GM23338 (cell line): ENCODE data around the gene COL9A1. TPM values are rescaled to one million over a fixed set of nuclear protein-coding genes. Genes with fewer than 3 reads are reported as not detected.

Experiments used
- ATAC-seq: fragments of 200-7000 bp; cut with Tn5 transposase; 3 replicates; pipeline ENCODE4 v1.9.1; 2020
- DNase-seq: peaks from one replicate; pipeline ENCODE4 v3.0.0-alpha.2; 2015; ENCODE audit warnings: low spot score
- H2AFZ ChIP-seq: fragments of 200-600 bp; sonication (generic); 2 replicates; pipeline ENCODE4 v1.8.0; 2016; ENCODE audit warnings: antibody characterized with exemption, mild to moderate bottlenecking, moderate library complexity
- H3F3A ChIP-seq: fragments of 200-600 bp; sonication (generic); replicated peaks from 2 replicates; pipeline ENCODE4 v1.8.0; 2017; ENCODE audit warnings: antibody characterized with exemption, mixed run types, low read depth
- H3K27ac ChIP-seq: fragments of 200-600 bp; sonication (generic); 2 replicates; pipeline ENCODE4 v1.6.1; 2016; ENCODE audit warnings: low read depth
- H3K27me3 ChIP-seq: fragments of 200-600 bp; sonication (generic); 2 replicates; pipeline ENCODE4 v1.8.0; 2016; ENCODE audit warnings: mild to moderate bottlenecking, mixed run types, moderate library complexity; ENCODE audit not compliant: insufficient read depth
- H3K36me3 ChIP-seq: fragments of 200-600 bp; sonication (generic); 2 replicates; pipeline ENCODE4 v1.8.0; 2016; ENCODE audit warnings: mild to moderate bottlenecking; ENCODE audit not compliant: insufficient read depth
- H3K4me1 ChIP-seq: fragments of 200-600 bp; sonication (generic); 2 replicates; pipeline ENCODE4 v1.8.0; 2016; ENCODE audit warnings: mild to moderate bottlenecking, moderate library complexity; ENCODE audit not compliant: insufficient read depth
- H3K4me2 ChIP-seq: fragments of 200-600 bp; sonication (generic); 2 replicates; pipeline ENCODE4 v1.7.1; 2017; ENCODE audit warnings: mixed run types
- H3K4me3 ChIP-seq: fragments of 200-600 bp; sonication (generic); 2 replicates; pipeline ENCODE4 v1.6.1; 2016; ENCODE audit warnings: mixed run types
- H3K79me2 ChIP-seq: fragments of 200-600 bp; sonication (generic); replicated peaks from 2 replicates; pipeline ENCODE4 v1.8.0; 2017; ENCODE audit warnings: mild to moderate bottlenecking; ENCODE audit not compliant: insufficient read depth
- H3K9me2 ChIP-seq: fragments of 200-600 bp; sonication (generic); 2 replicates; pipeline ENCODE4 v1.8.0; 2017; ENCODE audit not compliant: insufficient read depth
- H4K20me1 ChIP-seq: fragments of 200-600 bp; sonication (generic); replicated peaks from 2 replicates; pipeline ENCODE4 v1.8.0; 2017; ENCODE audit warnings: mild to moderate bottlenecking; ENCODE audit not compliant: insufficient read depth
- H3K27ac Mint-ChIP-seq: 2 replicates; pipeline ENCODE4 v1.8.0; 2020; ENCODE audit warnings: inconsistent platforms, mild to moderate bottlenecking, moderate library complexity, mixed read lengths
- H3K27me3 Mint-ChIP-seq: 3 replicates; pipeline ENCODE4 v1.8.0; 2022; ENCODE audit warnings: low read depth, mild to moderate bottlenecking, moderate library complexity, mixed read lengths, inconsistent platforms; ENCODE audit not compliant: insufficient read depth, poor library complexity
- H3K36me3 Mint-ChIP-seq: 3 replicates; pipeline ENCODE4 v1.8.0; 2021; ENCODE audit warnings: low read depth, mild to moderate bottlenecking, inconsistent platforms, moderate library complexity, mixed read lengths
- H3K4me1 Mint-ChIP-seq: 3 replicates; pipeline ENCODE4 v1.8.0; 2020; ENCODE audit warnings: mild to moderate bottlenecking, inconsistent platforms, mixed read lengths
- H3K4me3 Mint-ChIP-seq: 3 replicates; pipeline ENCODE4 v1.8.0; 2021; ENCODE audit warnings: moderate library complexity, mild to moderate bottlenecking, inconsistent platforms, mixed read lengths
- H3K9me3 Mint-ChIP-seq: 3 replicates; pipeline ENCODE4 v1.8.0; 2020; ENCODE audit warnings: moderate library complexity, mild to moderate bottlenecking, inconsistent platforms, mixed read lengths
- CREB1 ChIP-seq: fragments of 250-450 bp; sonication (Bioruptor Pico); IDR thresholded peaks from 2 replicates; pipeline ENCODE4 v1.5.0; 2020; ENCODE audit warnings: low read depth, mild to moderate bottlenecking, moderate library complexity
- CTCF ChIP-seq, 2 experiments: fragments of 200-600 bp in 1 of 2; sonication (generic) in 1 of 2; conservative IDR thresholded peaks; 2 replicates each; pipeline versions ENCODE4 v1.5.1 to v1.6.1; 2016 to 2017; ENCODE audit warnings: antibody characterized with exemption in 2 of 2, low read depth in 2 of 2, mild to moderate bottlenecking in 2 of 2, moderate library complexity in 1 of 2
- ETS1 ChIP-seq: IDR thresholded peaks from 2 replicates; pipeline ENCODE4 v1.6.1; 2016; ENCODE audit warnings: antibody characterized with exemption
- EZH2 ChIP-seq: fragments of 200-600 bp; sonication (generic); IDR thresholded peaks from one replicate; pipeline ENCODE4 v1.8.0; 2017; ENCODE audit warnings: antibody characterized with exemption, mild to moderate bottlenecking, low read depth; ENCODE audit not compliant: unreplicated experiment
- EZH2phosphoT487 ChIP-seq: fragments of 200-600 bp; sonication (generic); IDR thresholded peaks from one replicate; pipeline ENCODE4 v1.8.1; 2018; ENCODE audit warnings: antibody characterized with exemption; ENCODE audit not compliant: unreplicated experiment
- JUNB ChIP-seq: IDR thresholded peaks from one replicate; pipeline ENCODE4 v1.6.1; 2016; ENCODE audit warnings: antibody characterized with exemption; ENCODE audit not compliant: unreplicated experiment
- NANOG ChIP-seq: IDR thresholded peaks from 2 replicates; pipeline ENCODE4 v1.6.1; 2016; ENCODE audit warnings: antibody characterized with exemption, borderline replicate concordance
- POLR2AphosphoS5 ChIP-seq: IDR thresholded peaks from 2 replicates; pipeline ENCODE4 v1.6.1; 2016; ENCODE audit warnings: antibody characterized with exemption, low read depth
- REST ChIP-seq: IDR thresholded peaks from one replicate; pipeline ENCODE4 v1.6.1; 2018; ENCODE audit warnings: antibody characterized with exemption; ENCODE audit not compliant: unreplicated experiment
- STAT1 ChIP-seq: IDR thresholded peaks from one replicate; pipeline ENCODE4 v1.6.1; 2016; ENCODE audit warnings: antibody characterized with exemption; ENCODE audit not compliant: unreplicated experiment
- ZNF114 ChIP-seq: fragments of 250-450 bp; sonication (Bioruptor Pico); IDR thresholded peaks from 2 replicates; pipeline ENCODE4 v1.5.0; 2020; ENCODE audit warnings: mild to moderate bottlenecking, moderate library complexity
- ZNF331 ChIP-seq: fragments of 250-450 bp; sonication (Bioruptor Pico); IDR thresholded peaks from 2 replicates; pipeline ENCODE4 v1.5.0; 2020; ENCODE audit warnings: low read depth, mild to moderate bottlenecking, moderate library complexity
- ZNF462 ChIP-seq: fragments of 250-450 bp; sonication (Bioruptor Pico); IDR thresholded peaks from 2 replicates; pipeline ENCODE4 v1.5.0; 2020; ENCODE audit warnings: mild to moderate bottlenecking, moderate library complexity
- polyA plus RNA-seq: library from polyadenylated mRNA; unstranded; fragments of >200 nt; fragmentation: Nextera tagmentation; extraction: Ambion mirVana; gene quantifications from 2 replicates; pipeline ENCODE4 v1.2.1, GENCODE V29; 2016
- total RNA-seq: library from RNA; depleted of rRNA; stranded (reverse); fragments of >200 nt; shearing (Covaris generic); gene quantifications from 2 replicates; pipeline ENCODE4 v1.2.3, GENCODE V29; 2014

The COL9A1 gene
- total and polyA plus RNA-seq, 2 experiments from 2014 or later, result 16.0 to 20.3 TPM

- TF ChIP-seq EZH2, result no peak
- TF ChIP-seq ZNF462 (CRISPR knock-in tag), result no peak
Measured at GRCh38 chr6:70175770-70176169, 127.1 kb downstream of the COL9A1 start (continued).

GRCh38 chr6:70172252-70172651, 130.6 kb downstream of the COL9A1 start:
- H3K4me3 ChIP-seq, result no peak overlapping the region
- no peaks in the 10 kb centered on the region for H3K4me1 ChIP-seq
- no peak for ATAC-seq
- no peak overlapping the region for H2AFZ ChIP-seq
- Mint-ChIP-seq H3K4me1 (no peaks in the 10 kb centered on the region; the same call in 2 of the 3 replicates), H3K36me3 (no peaks in the 10 kb centered on the region), H3K4me3 (no peak overlapping the region), H3K27me3 (no peaks in the 10 kb centered on the region), H3K9me3 (no peaks in the 10 kb centered on the region), H3K27ac (no peak overlapping the region; the same call in 1 of the 2 replicates)
- no peaks in the 10 kb centered on the region for H3K36me3 ChIP-seq
- no peaks in the 10 kb centered on the region for H4K20me1 ChIP-seq
- H3K27me3 ChIP-seq, result no peaks in the 10 kb centered on the region
- no peaks in the 10 kb centered on the region for H3K9me2 ChIP-seq
- no peak for DNase-seq
- no peaks in the 10 kb centered on the region for H3F3A ChIP-seq
- no peak overlapping the region for H3K27ac ChIP-seq
- no peaks in the 10 kb centered on the region for H3K79me2 ChIP-seq
- no peak overlapping the region for H3K4me2 ChIP-seq
- TF ChIP-seq EZH2 (no peak), NANOG (no peak), EZH2phosphoT487 (no peak), STAT1 (no peak), CTCF (conservative IDR thresholded peaks at IDR 0.05; ENCODE audit: low read depth in 2 of 2) (no peak), ZNF331 (CRISPR knock-in tag) (no peak), CREB1 (no peak), JUNB (no peak), POLR2AphosphoS5 (no peak), ZNF114 (CRISPR knock-in tag) (no peak), REST (no peak), ETS1 (no peak)
